Measurements from ENCODE around the gene ZFAND4.

ZFAND4 gene

GRCh38 chr10:45672181-45673073 is at the start of gene ZFAND4 (continued):
- TF ChIP-seq ZNF654 (tag by site-specific recombination; IDR thresholded peaks at IDR 0.05; ENCODE audit: low read depth) (no peak), ZNF292 (tag by site-specific recombination; IDR thresholded peaks at IDR 0.05; ENCODE audit: borderline replicate concordance, low read depth) (no peak), ZNF677 (tag by site-specific recombination; IDR thresholded peaks at IDR 0.05) (peak; percentile 43; the same call in 1 of the 2 replicates), ZNF2 (tag by site-specific recombination; IDR thresholded peaks at IDR 0.05) (no peak), ZNF555 (tag by site-specific recombination; conservative IDR thresholded peaks at IDR 0.05) (no peak), ZNF830 (tag by site-specific recombination; IDR thresholded peaks at IDR 0.05; ENCODE audit: low read depth) (no peak), ZNF132 (tag by site-specific recombination; IDR thresholded peaks at IDR 0.05; ENCODE audit: borderline replicate concordance) (no peak), SP2 (tag by site-specific recombination; IDR thresholded peaks at IDR 0.05) (peak; percentile 99), ZNF19 (tag by site-specific recombination; IDR thresholded peaks at IDR 0.05; ENCODE audit: low read depth) (no peak), IKZF3 (tag by site-specific recombination; IDR thresholded peaks at IDR 0.05) (no peak), ZNF274 (IDR thresholded peaks at IDR 0.05; ENCODE audit: low read length) (no peak), ZNF274 (tag by site-specific recombination; IDR thresholded peaks at IDR 0.05; ENCODE audit: borderline replicate concordance) (no peak), SP7 (tag by site-specific recombination; IDR thresholded peaks at IDR 0.05) (no peak), AEBP2 (tag by site-specific recombination; IDR thresholded peaks at IDR 0.05; ENCODE audit: borderline replicate concordance) (no peak), KLF1 (tag by site-specific recombination; IDR thresholded peaks at IDR 0.05) (no peak), ZNF140 (tag by site-specific recombination; IDR thresholded peaks at IDR 0.05) (no peak), ZNF529 (tag by site-specific recombination; IDR thresholded peaks at IDR 0.05; ENCODE audit: insufficient replicate concordance) (no peak), ZNF175 (tag by site-specific recombination; IDR thresholded peaks at IDR 0.05) (no peak), ZNF311 (tag by site-specific recombination; IDR thresholded peaks at IDR 0.05; ENCODE audit: borderline replicate concordance) (no peak), ZNF510 (tag by site-specific recombination; IDR thresholded peaks at IDR 0.05; ENCODE audit: insufficient replicate concordance) (no peak), ZNF248 (tag by site-specific recombination; IDR thresholded peaks at IDR 0.05) (no peak), ZNF335 (tag by site-specific recombination; conservative IDR thresholded peaks at IDR 0.05) (no peak), WT1 (tag by site-specific recombination; IDR thresholded peaks at IDR 0.05) (no peak), ZNF704 (tag by site-specific recombination; IDR thresholded peaks at IDR 0.05) (no peak), ZNF324 (tag by site-specific recombination; IDR thresholded peaks at IDR 0.05) (no peak), ZNF148 (tag by site-specific recombination; IDR thresholded peaks at IDR 0.05; ENCODE audit: borderline replicate concordance) (no peak), HIC1 (tag by site-specific recombination; IDR thresholded peaks at IDR 0.05) (peak; percentile 94), ZNF585B (tag by site-specific recombination; IDR thresholded peaks at IDR 0.05) (no peak), ZNF146 (tag by site-specific recombination; IDR thresholded peaks at IDR 0.05) (no peak)

Data from HEK293 (cell line).